GM12878 (cell line): ENCODE results near the gene IL37. TPM values are rescaled to one million over a fixed set of nuclear protein-coding genes. Genes with fewer than 3 reads are reported as not detected.

Experiments used
- EZH2 ChIP-seq: IDR thresholded peaks from 2 replicates; pipeline ENCODE4 v1.6.1; 2012; ENCODE audit warnings: low read depth, mild to moderate bottlenecking, control low read depth, inconsistent platforms, low read length, borderline replicate concordance; ENCODE audit not compliant: control insufficient read depth
- JUND ChIP-seq: IDR thresholded peaks from 2 replicates; pipeline ENCODE4 v1.6.1; 2012; ENCODE audit warnings: low read depth, mild to moderate bottlenecking, low read length, improper control_type of control experiment, moderate library complexity
- MEF2B ChIP-seq: fragments of 450-650 bp; IDR thresholded peaks from 2 replicates; pipeline ENCODE4 v1.6.1; 2018; ENCODE audit warnings: mild to moderate bottlenecking, moderate library complexity; ENCODE audit not compliant: partially characterized antibody, poor library complexity, severe bottlenecking
- MYB ChIP-seq: fragments of 150-350 bp; IDR thresholded peaks from 2 replicates; pipeline ENCODE4 v1.6.1; 2014; ENCODE audit warnings: mild to moderate bottlenecking, low read depth, low read length, borderline replicate concordance
- SMC3 ChIP-seq: IDR thresholded peaks from 2 replicates; pipeline ENCODE4 v1.6.1; 2011; ENCODE audit warnings: low read length, improper control_type of control experiment, borderline replicate concordance
- TCF12 ChIP-seq: IDR thresholded peaks from 2 replicates; pipeline ENCODE4 v1.6.1; 2011; ENCODE audit warnings: low read depth, mild to moderate bottlenecking, low read length
- WRNIP1 ChIP-seq: IDR thresholded peaks from 2 replicates; pipeline ENCODE4 v1.6.1; 2011; ENCODE audit warnings: low read depth, low read length, improper control_type of control experiment, borderline replicate concordance
- ZNF207 ChIP-seq: fragments of 450-650 bp; IDR thresholded peaks from 2 replicates; pipeline ENCODE4 v1.6.1; 2014; ENCODE audit warnings: antibody characterized with exemption, mild to moderate bottlenecking, borderline replicate concordance
- ZNF592 ChIP-seq: fragments of 450-650 bp; IDR thresholded peaks from 2 replicates; pipeline ENCODE4 v1.6.1; 2017; ENCODE audit warnings: mild to moderate bottlenecking, moderate library complexity
- polyA plus RNA-seq, 11 experiments: library from polyadenylated mRNA; depleted of rRNA in 4 of 11; unstranded in 6 of 11; stranded (reverse) in 5 of 11; fragments of >200 nt; fragmentation: Nextera tagmentation in 4 of 11; fragmentation: Illumina TruSeq in 1 of 11; extraction: Ambion mirVana in 4 of 11; extraction: Trizol in 1 of 11; gene quantifications; 1 replicate in 1 of 11; 2 replicates in 10 of 11; pipeline versions ENCODE4 v1.2.1 to v1.2.3, GENCODE V29; 2011 to 2016; ENCODE audit warnings: inconsistent platforms in 2 of 11, missing spikeins in 2 of 11, low read depth in 1 of 11
- total RNA-seq, 4 experiments: library from RNA; depleted of rRNA in 3 of 4; stranded (reverse); fragments of >200 nt in 3 of 4; fragmentation: Illumina TruSeq in 1 of 4; extraction: Trizol in 1 of 4; gene quantifications; 2 replicates each; pipeline versions ENCODE4 v1.2.1 to v1.2.3, GENCODE V29; 2013 to 2021
- TF ChIP-seq, protein P1 (sequence below): fragments of 450-650 bp; IDR thresholded peaks from 2 replicates; pipeline ENCODE4 v1.6.1; 2017; ENCODE audit warnings: mild to moderate bottlenecking, low read depth, inconsistent platforms; ENCODE audit not compliant: poor library complexity, severe bottlenecking
- TF ChIP-seq, protein P2 (sequence below): fragments of 450-650 bp; formaldehyde crosslinking; IDR thresholded peaks from 2 replicates; pipeline ENCODE4 v1.4.0; 2022; ENCODE audit warnings: mild to moderate bottlenecking, moderate library complexity

Gene IL37
- total and polyA plus RNA-seq, 10 of the 15 experiments (the other 5 are each of a cell fraction or from before 2014, with no cell fraction given), result 0.41 to 0.54 TPM; not detected in 8

- TF ChIP-seq, protein P1, sequence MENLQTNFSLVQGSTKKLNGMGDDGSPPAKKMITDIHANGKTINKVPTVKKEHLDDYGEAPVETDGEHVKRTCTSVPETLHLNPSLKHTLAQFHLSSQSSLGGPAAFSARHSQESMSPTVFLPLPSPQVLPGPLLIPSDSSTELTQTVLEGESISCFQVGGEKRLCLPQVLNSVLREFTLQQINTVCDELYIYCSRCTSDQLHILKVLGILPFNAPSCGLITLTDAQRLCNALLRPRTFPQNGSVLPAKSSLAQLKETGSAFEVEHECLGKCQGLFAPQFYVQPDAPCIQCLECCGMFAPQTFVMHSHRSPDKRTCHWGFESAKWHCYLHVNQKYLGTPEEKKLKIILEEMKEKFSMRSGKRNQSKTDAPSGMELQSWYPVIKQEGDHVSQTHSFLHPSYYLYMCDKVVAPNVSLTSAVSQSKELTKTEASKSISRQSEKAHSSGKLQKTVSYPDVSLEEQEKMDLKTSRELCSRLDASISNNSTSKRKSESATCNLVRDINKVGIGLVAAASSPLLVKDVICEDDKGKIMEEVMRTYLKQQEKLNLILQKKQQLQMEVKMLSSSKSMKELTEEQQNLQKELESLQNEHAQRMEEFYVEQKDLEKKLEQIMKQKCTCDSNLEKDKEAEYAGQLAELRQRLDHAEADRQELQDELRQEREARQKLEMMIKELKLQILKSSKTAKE, result no peak
- TF ChIP-seq JUND (no peak), WRNIP1 (no peak), SMC3 (no peak), EZH2 (no peak), MYB (no peak), ZNF592 (no peak), TCF12 (no peak), MEF2B (no peak), ZNF207 (no peak)
- TF ChIP-seq, protein P2, sequence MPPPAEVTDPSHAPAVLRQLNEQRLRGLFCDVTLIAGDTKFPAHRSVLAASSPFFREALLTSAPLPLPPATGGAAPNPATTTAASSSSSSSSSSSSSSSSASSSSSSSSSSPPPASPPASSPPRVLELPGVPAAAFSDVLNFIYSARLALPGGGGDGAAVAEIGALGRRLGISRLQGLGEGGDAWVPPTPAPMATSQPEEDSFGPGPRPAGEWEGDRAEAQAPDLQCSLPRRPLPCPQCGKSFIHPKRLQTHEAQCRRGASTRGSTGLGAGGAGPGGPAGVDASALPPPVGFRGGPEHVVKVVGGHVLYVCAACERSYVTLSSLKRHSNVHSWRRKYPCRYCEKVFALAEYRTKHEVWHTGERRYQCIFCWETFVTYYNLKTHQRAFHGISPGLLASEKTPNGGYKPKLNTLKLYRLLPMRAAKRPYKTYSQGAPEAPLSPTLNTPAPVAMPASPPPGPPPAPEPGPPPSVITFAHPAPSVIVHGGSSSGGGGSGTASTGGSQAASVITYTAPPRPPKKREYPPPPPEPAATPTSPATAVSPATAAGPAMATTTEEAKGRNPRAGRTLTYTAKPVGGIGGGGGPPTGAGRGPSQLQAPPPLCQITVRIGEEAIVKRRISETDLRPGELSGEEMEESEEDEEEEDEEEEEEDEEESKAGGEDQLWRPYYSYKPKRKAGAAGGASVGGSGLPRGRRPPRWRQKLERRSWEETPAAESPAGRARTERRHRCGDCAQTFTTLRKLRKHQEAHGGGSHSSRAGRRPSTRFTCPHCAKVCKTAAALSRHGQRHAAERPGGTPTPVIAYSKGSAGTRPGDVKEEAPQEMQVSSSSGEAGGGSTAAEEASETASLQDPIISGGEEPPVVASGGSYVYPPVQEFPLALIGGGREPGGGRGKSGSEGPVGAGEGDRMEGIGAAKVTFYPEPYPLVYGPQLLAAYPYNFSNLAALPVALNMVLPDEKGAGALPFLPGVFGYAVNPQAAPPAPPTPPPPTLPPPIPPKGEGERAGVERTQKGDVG (CRISPR knock-in tag), result no peak
Measured at GRCh38 chr2:112910219-112910618, 746 bp upstream of the IL37 start (continued).
